Keratinocyte (primary cell): ENCODE data around the gene SCNN1G. TPM values are rescaled to one million over a fixed set of nuclear protein-coding genes. Genes with fewer than 3 reads are reported as not detected.

Experiments used
- DNase-seq: peaks from one replicate; pipeline ENCODE4 v3.0.0-alpha.2; 2011; ENCODE audit warnings: low read depth, missing footprints, low spot score
- FAIRE-seq: peaks from 2 replicates; lab custom pipeline; 2011; peaks lifted over from hg19 to GRCh38; lab: Jason Lieb, UNC
- H2AFZ ChIP-seq: 2 replicates; pipeline ENCODE4 v1.6.0; 2012; ENCODE audit warnings: low read length, control low read depth, inconsistent platforms; ENCODE audit not compliant: control insufficient read depth
- H3K27ac ChIP-seq: 2 replicates; pipeline ENCODE4 v1.5.1; 2011; ENCODE audit warnings: low read length; ENCODE audit not compliant: control insufficient read depth, insufficient read depth
- H3K27me3 ChIP-seq: 3 replicates; pipeline ENCODE4 v1.6.0; 2011; ENCODE audit warnings: low read length; ENCODE audit not compliant: control insufficient read depth, insufficient read depth; ENCODE audit errors: extremely low read depth
- H3K36me3 ChIP-seq, 2 experiments: 2 replicates in 1 of 2; 3 replicates in 1 of 2; pipeline ENCODE4 v1.5.1; 2011; ENCODE audit warnings: low read length in 2 of 2, mild to moderate bottlenecking in 1 of 2; ENCODE audit not compliant: control insufficient read depth in 2 of 2, insufficient read depth in 2 of 2; ENCODE audit errors: extremely low read depth in 1 of 2
- H3K4me1 ChIP-seq: 3 replicates; pipeline ENCODE4 v1.5.1; 2011; ENCODE audit warnings: low read length; ENCODE audit not compliant: control insufficient read depth, insufficient read depth; ENCODE audit errors: extremely low read depth
- H3K4me2 ChIP-seq: 3 replicates; pipeline ENCODE4 v1.6.0; 2011; ENCODE audit warnings: low read depth, low read length; ENCODE audit not compliant: control insufficient read depth, insufficient read depth; ENCODE audit errors: extremely low read depth
- H3K4me3 ChIP-seq, 3 experiments: fragments of 200-600 bp in 1 of 3; sonication (generic) in 1 of 3; 2 replicates in 2 of 3; 3 replicates in 1 of 3; pipeline ENCODE4 v1.5.1; 2011 to 2016; ENCODE audit warnings: low read length in 3 of 3, mild to moderate bottlenecking in 3 of 3, control low read depth in 2 of 3, inconsistent platforms in 1 of 3, low read depth in 1 of 3, mixed read lengths in 1 of 3, mixed run types in 1 of 3, moderate library complexity in 1 of 3; ENCODE audit not compliant: control insufficient read depth in 2 of 3, insufficient read depth in 2 of 3; ENCODE audit errors: extremely low read depth in 1 of 3
- H3K79me2 ChIP-seq: 2 replicates; pipeline ENCODE4 v1.6.0; 2012; ENCODE audit warnings: low read length; ENCODE audit not compliant: control insufficient read depth, insufficient read depth
- H3K9ac ChIP-seq: 3 replicates; pipeline ENCODE4 v1.6.0; 2011; ENCODE audit warnings: low read length; ENCODE audit not compliant: control insufficient read depth, insufficient read depth; ENCODE audit errors: extremely low read depth
- H3K9me1 ChIP-seq: 3 replicates; pipeline ENCODE4 v1.6.0; 2011; ENCODE audit warnings: low read length; ENCODE audit not compliant: control insufficient read depth, insufficient read depth; ENCODE audit errors: extremely low read depth
- H3K9me3 ChIP-seq: 2 replicates; pipeline ENCODE4 v1.5.1; 2012; ENCODE audit warnings: low read depth, low read length; ENCODE audit not compliant: control insufficient read depth
- H4K20me1 ChIP-seq: 3 replicates; pipeline ENCODE4 v1.6.0; 2011; ENCODE audit warnings: low read length; ENCODE audit not compliant: control insufficient read depth, insufficient read depth; ENCODE audit errors: extremely low read depth
- EZH2 ChIP-seq: IDR thresholded peaks from one replicate; pipeline ENCODE4 v1.6.1; 2012; ENCODE audit warnings: inconsistent platforms, mild to moderate bottlenecking, low read length, moderate library complexity
- dilution Hi-C: fragments of 300-500 bp; cut with MboI; formaldehyde crosslinking; loops from one replicate; pipeline ENCODE4 v1.7.0; 2020; ENCODE audit warnings: low sequenced_read_pairs; ENCODE audit not compliant: extremely low pct_ligation_motif_present
- polyA plus RNA-seq, 5 experiments: library from polyadenylated mRNA; depleted of rRNA in 3 of 5; stranded (reverse) in 3 of 5; stranded (forward) in 1 of 5; unstranded in 1 of 5; fragments of >200 nt; gene quantifications; 1 replicate in 1 of 5; 2 replicates in 3 of 5; 3 replicates in 1 of 5; pipeline versions ENCODE4 v1.2.1 to v1.2.3, GENCODE V29; 2011 to 2012; ENCODE audit warnings: missing spikeins in 2 of 5, low read depth in 1 of 5, low replicate concordance in 1 of 5
- TF ChIP-seq, protein P1 (sequence below), 3 experiments: IDR thresholded peaks in 1 of 3; conservative IDR thresholded peaks in 1 of 3; optimal IDR thresholded peaks in 1 of 3; 2 replicates in 2 of 3; 3 replicates in 1 of 3; pipeline versions ENCODE3 to v1.5.1; 2011; ENCODE audit warnings: low read length in 3 of 3, mild to moderate bottlenecking in 3 of 3, moderate library complexity in 2 of 3, control low read depth in 1 of 3, inconsistent platforms in 1 of 3; ENCODE audit not compliant: insufficient read depth in 2 of 3; ENCODE audit errors: extremely low read depth in 1 of 3

The SCNN1G gene
- polyA plus RNA-seq, 1 donor (not counting 4 experiments of a cell fraction or from before 2014, with no cell fraction given), result 0.25 TPM

DNA sequence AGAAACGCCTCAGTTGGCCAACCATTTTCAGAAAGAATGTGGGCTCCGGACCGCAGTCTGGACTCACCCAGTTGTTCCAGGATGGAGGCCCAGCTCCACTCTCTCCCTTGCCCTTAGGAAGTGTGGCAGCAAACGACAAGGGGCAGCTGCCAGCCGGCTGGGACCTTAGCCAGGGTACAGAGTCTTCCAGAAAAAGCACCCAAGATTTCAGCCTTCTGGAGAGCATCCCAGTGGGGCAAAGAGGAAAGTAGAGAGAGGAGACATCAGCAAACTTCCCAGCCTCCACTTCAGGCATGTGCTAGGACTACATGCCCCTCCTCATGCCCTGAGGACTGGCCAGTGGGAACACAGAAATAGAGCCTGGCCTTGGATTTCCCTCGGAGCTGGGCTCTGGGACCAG, 62.7 kb downstream of the SCNN1G start:
- Histone ChIP-seq H3K9me1 (no peaks in the 10 kb centered on the region), H2AFZ (no peak overlapping the region), H3K79me2 (no peaks in the 10 kb centered on the region), H3K4me1 (no peaks in the 10 kb centered on the region), H4K20me1 (no peaks in the 10 kb centered on the region), H3K9me3 (no peaks in the 10 kb centered on the region), H3K27me3 (no peaks in the 10 kb centered on the region), H3K27ac (no peak overlapping the region), H3K9ac (no peak overlapping the region), H3K4me3 (no peak overlapping the region), H3K36me3 (no peaks in the 10 kb centered on the region), H3K4me2 (no peak overlapping the region)
- dilution Hi-C loops, result no loop called here
- DNase-seq (no peak), FAIRE-seq (no peak)
- TF ChIP-seq EZH2, result no peak
- TF ChIP-seq, protein P1, sequence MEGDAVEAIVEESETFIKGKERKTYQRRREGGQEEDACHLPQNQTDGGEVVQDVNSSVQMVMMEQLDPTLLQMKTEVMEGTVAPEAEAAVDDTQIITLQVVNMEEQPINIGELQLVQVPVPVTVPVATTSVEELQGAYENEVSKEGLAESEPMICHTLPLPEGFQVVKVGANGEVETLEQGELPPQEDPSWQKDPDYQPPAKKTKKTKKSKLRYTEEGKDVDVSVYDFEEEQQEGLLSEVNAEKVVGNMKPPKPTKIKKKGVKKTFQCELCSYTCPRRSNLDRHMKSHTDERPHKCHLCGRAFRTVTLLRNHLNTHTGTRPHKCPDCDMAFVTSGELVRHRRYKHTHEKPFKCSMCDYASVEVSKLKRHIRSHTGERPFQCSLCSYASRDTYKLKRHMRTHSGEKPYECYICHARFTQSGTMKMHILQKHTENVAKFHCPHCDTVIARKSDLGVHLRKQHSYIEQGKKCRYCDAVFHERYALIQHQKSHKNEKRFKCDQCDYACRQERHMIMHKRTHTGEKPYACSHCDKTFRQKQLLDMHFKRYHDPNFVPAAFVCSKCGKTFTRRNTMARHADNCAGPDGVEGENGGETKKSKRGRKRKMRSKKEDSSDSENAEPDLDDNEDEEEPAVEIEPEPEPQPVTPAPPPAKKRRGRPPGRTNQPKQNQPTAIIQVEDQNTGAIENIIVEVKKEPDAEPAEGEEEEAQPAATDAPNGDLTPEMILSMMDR (optimal IDR thresholded peaks at IDR 0.05 in 1 of 3, IDR thresholded peaks at IDR 0.05 in 1 of 3, conservative IDR thresholded peaks at IDR 0.05 in 1 of 3; ENCODE audit: extremely low read depth in 1 of 3, insufficient read depth in 2 of 3, low read length in 3 of 3), result no peak

DNA sequence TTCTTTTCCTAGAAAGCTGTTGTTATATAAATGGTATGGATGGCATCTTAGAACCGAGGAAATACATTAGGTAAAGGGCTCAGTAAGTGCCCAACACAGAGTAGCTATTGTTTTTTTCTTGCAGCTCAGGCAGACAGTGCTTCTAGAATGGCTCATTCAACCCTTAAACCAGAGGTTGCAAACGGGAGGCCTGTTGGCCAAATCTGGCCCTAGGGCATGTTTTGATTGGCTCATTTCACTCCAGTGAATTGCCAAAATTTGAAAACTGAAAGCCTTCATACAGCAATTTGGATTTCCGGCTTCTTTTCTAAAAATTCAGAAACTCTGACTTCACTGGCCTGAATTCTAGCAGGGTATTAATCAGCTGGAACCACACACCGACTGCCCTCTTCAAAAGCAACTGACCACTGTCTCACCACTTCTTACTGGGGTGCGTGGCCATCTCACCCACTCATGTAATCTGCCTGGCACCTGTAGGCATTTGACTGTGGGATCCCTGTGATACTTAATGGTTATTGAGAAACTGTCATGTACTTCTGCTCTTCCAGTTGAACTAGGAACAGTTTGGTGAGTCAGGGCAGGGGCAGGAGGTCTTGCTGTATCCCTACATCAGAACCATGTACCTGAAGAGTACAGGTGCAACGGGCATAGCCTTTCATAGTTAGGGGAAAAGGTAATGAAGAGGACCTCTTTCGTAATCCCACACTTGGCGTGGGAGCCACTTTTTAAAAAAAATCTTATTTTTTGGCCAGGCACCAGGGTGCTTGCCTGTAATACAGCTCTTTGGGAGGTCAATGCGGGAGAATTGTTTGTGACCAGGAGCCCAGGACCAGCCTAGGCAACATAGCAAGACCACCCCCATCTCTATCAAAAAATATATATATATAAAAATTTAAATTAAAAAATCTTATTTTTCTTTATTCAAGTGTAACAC, 66.0 kb downstream of the SCNN1G start:
- Histone ChIP-seq H3K36me3 (no peaks in the 10 kb centered on the region), H3K9me1 (no peaks in the 10 kb centered on the region), H3K4me2 (no peak overlapping the region), H3K9ac (no peak overlapping the region), H3K27ac (no peak overlapping the region), H3K9me3 (no peaks in the 10 kb centered on the region), H3K27me3 (no peaks in the 10 kb centered on the region), H4K20me1 (no peaks in the 10 kb centered on the region), H3K79me2 (no peaks in the 10 kb centered on the region), H3K4me3 (no peak overlapping the region), H3K4me1 (no peaks in the 10 kb centered on the region), H2AFZ (no peak overlapping the region)
- FAIRE-seq (no peak), DNase-seq (no peak)
- no peak for TF ChIP-seq EZH2
- TF ChIP-seq, protein P1 (optimal IDR thresholded peaks at IDR 0.05 in 1 of 3, IDR thresholded peaks at IDR 0.05 in 1 of 3, conservative IDR thresholded peaks at IDR 0.05 in 1 of 3; ENCODE audit: extremely low read depth in 1 of 3, insufficient read depth in 2 of 3, low read length in 3 of 3), result no peak
- dilution Hi-C loops, result no loop called here
